ENCODE measurements around the gene LMAN1L.

Gene LMAN1L

GRCh38 chr15:74851960-74852359 is 39.3 kb downstream of the LMAN1L start:
- DNase-seq (ENCODE audit: insufficient read length, low spot score): no peak
- FAIRE-seq: no peak

GRCh38 chr15:74854453-74855022 is 41.9 kb downstream of the LMAN1L start:
- FAIRE-seq (no peak), DNase-seq (ENCODE audit: insufficient read length, low spot score) (no peak)

- DNase-seq (ENCODE audit: insufficient read length, low spot score) (no peak), FAIRE-seq (no peak)
These were observed 43.2 kb downstream of the LMAN1L start for GRCh38 chr15:74855857-74856256.

GRCh38 chr15:74856537-74856936 is 43.9 kb downstream of the LMAN1L start:
- FAIRE-seq: no peak
- no peak for DNase-seq (ENCODE audit: insufficient read length, low spot score)

- FAIRE-seq (peak; percentile 99), DNase-seq (ENCODE audit: insufficient read length, low spot score) (peak; percentile 72)
These were observed 44.5 kb downstream of the LMAN1L start for GRCh38 chr15:74857082-74857655.

GRCh38 chr15:74857671-74858368 is 45.2 kb downstream of the LMAN1L start:
- FAIRE-seq: no peak
- no peak for DNase-seq (ENCODE audit: insufficient read length, low spot score)

- DNase-seq (ENCODE audit: insufficient read length, low spot score): no peak
- peak; percentile 42 for FAIRE-seq
These were observed 45.7 kb downstream of the LMAN1L start for GRCh38 chr15:74858369-74858740.

- FAIRE-seq (no peak), DNase-seq (ENCODE audit: insufficient read length, low spot score) (no peak)
These were observed 50.8 kb downstream of the LMAN1L start for GRCh38 chr15:74863239-74864056.

- FAIRE-seq: no peak
- DNase-seq (ENCODE audit: insufficient read length, low spot score): no peak
These were observed 51.7 kb downstream of the LMAN1L start for GRCh38 chr15:74864296-74864695.

- no peak for DNase-seq (ENCODE audit: insufficient read length, low spot score)
- FAIRE-seq: no peak
These were observed 52.7 kb downstream of the LMAN1L start for GRCh38 chr15:74865316-74865715.

- DNase-seq (ENCODE audit: insufficient read length, low spot score) (no peak), FAIRE-seq (no peak)
These were observed 53.5 kb downstream of the LMAN1L start for GRCh38 chr15:74866090-74866489.

GRCh38 chr15:74867466-74868038 is 54.9 kb downstream of the LMAN1L start:
- FAIRE-seq (no peak), DNase-seq (ENCODE audit: insufficient read length, low spot score) (no peak)

GRCh38 chr15:74868059-74868458 is 55.4 kb downstream of the LMAN1L start:
- no peak for DNase-seq (ENCODE audit: insufficient read length, low spot score)
- FAIRE-seq: no peak

- FAIRE-seq (no peak), DNase-seq (ENCODE audit: insufficient read length, low spot score) (no peak)
These were observed 56.7 kb downstream of the LMAN1L start for GRCh38 chr15:74869372-74869725.

- FAIRE-seq (peak; percentile 93), DNase-seq (ENCODE audit: insufficient read length, low spot score) (peak; percentile 78)
These were observed 57.2 kb downstream of the LMAN1L start for GRCh38 chr15:74869726-74870407.

- DNase-seq (ENCODE audit: insufficient read length, low spot score) (no peak), FAIRE-seq (peak; percentile 4)
These were observed 58.0 kb downstream of the LMAN1L start for GRCh38 chr15:74870436-74871215.

- no peak for FAIRE-seq
- no peak for DNase-seq (ENCODE audit: insufficient read length, low spot score)
These were observed 60.0 kb downstream of the LMAN1L start for GRCh38 chr15:74872702-74873035.

- DNase-seq (ENCODE audit: insufficient read length, low spot score) (peak; percentile 86), FAIRE-seq (peak; percentile 87)
These were observed 60.6 kb downstream of the LMAN1L start, which contains the start of gene SCAMP2 for GRCh38 chr15:74873036-74873755. SCAMP2 (minus strand) TSS chr15:74873365; CDS start chr15:74873255, 110 bp downstream.

- DNase-seq (ENCODE audit: insufficient read length, low spot score) (no peak), FAIRE-seq (peak; percentile 35)
These were observed 61.3 kb downstream of the LMAN1L start for GRCh38 chr15:74873756-74874424.

Measured in GM19239 (cell line).